Neuronal stem cell (in vitro differentiated cells): ENCODE data around the gene WDR33.

Experiments
- DNase-seq: peaks from one replicate; pipeline ENCODE4 v3.0.0-alpha.2; 2013; ENCODE audit warnings: low spot score
- H2AFZ ChIP-seq: one replicate; pipeline ENCODE4 v1.6.1; 2013; ENCODE audit warnings: mild to moderate bottlenecking, low read length, inconsistent platforms
- H2AK5ac ChIP-seq: 2 replicates; pipeline ENCODE4 v1.6.1; 2013; ENCODE audit warnings: low read depth, mild to moderate bottlenecking, inconsistent platforms, low read length, moderate library complexity, mixed read lengths
- H2BK120ac ChIP-seq: 2 replicates; pipeline ENCODE4 v1.6.1; 2013; ENCODE audit warnings: low read depth, mild to moderate bottlenecking, inconsistent platforms, low read length, moderate library complexity, mixed read lengths
- H2BK12ac ChIP-seq: one replicate; pipeline ENCODE4 v1.6.1; 2013; ENCODE audit warnings: low read length, inconsistent platforms
- H2BK15ac ChIP-seq: 2 replicates; pipeline ENCODE4 v1.6.1; 2013; ENCODE audit warnings: mild to moderate bottlenecking, low read length, inconsistent platforms, mixed read lengths
- H2BK5ac ChIP-seq: one replicate; pipeline ENCODE4 v1.6.1; 2013; ENCODE audit warnings: inconsistent platforms, mild to moderate bottlenecking, low read length, moderate library complexity
- H3K14ac ChIP-seq: one replicate; pipeline ENCODE4 v1.6.1; 2013; ENCODE audit warnings: low read length, inconsistent platforms
- H3K18ac ChIP-seq: 2 replicates; pipeline ENCODE4 v1.6.1; 2013; ENCODE audit warnings: low read length, inconsistent platforms
- H3K23ac ChIP-seq: 2 replicates; pipeline ENCODE4 v1.6.1; 2013; ENCODE audit warnings: low read depth, mild to moderate bottlenecking, mixed read lengths, low read length, inconsistent platforms; ENCODE audit not compliant: poor library complexity
- H3K27ac ChIP-seq: replicated peaks from 3 replicates; pipeline ENCODE4 v1.5.1; 2013; ENCODE audit warnings: low read length, inconsistent platforms
- H3K27me3 ChIP-seq, 3 experiments: 2 replicates each; pipeline ENCODE4 v1.6.1; 2013; ENCODE audit warnings: low read length in 3 of 3, mild to moderate bottlenecking in 2 of 3, inconsistent platforms in 1 of 3, low read depth in 1 of 3, mixed read lengths in 1 of 3, moderate library complexity in 1 of 3; ENCODE audit not compliant: control insufficient read depth in 3 of 3, insufficient read depth in 3 of 3
- H3K36me3 ChIP-seq, 2 donors: replicated peaks in 1 of 2; 2 replicates each; pipeline ENCODE4 v1.6.1; 2013; ENCODE audit warnings: low read length in 2 of 2; ENCODE audit not compliant: control insufficient read depth in 2 of 2, insufficient read depth in 2 of 2
- H3K4ac ChIP-seq: 2 replicates; pipeline ENCODE4 v1.6.1; 2013; ENCODE audit warnings: inconsistent platforms, mild to moderate bottlenecking, low read length, moderate library complexity
- H3K4me1 ChIP-seq, 2 donors: 1 replicate in 1 of 2; 2 replicates in 1 of 2; pipeline ENCODE4 v1.6.1; 2013; ENCODE audit warnings: low read length in 2 of 2, low read depth in 1 of 2; ENCODE audit not compliant: control insufficient read depth in 2 of 2, insufficient read depth in 1 of 2
- H3K4me2 ChIP-seq: one replicate; pipeline ENCODE4 v1.6.1; 2013; ENCODE audit warnings: mild to moderate bottlenecking, low read length, inconsistent platforms; ENCODE audit not compliant: insufficient read depth, poor library complexity, severe bottlenecking
- H3K4me3 ChIP-seq, 2 donors: 2 replicates each; pipeline ENCODE4 v1.5.1; 2013; ENCODE audit warnings: low read length in 2 of 2, mild to moderate bottlenecking in 2 of 2, inconsistent platforms in 1 of 2, moderate library complexity in 1 of 2
- H3K79me1 ChIP-seq: one replicate; pipeline ENCODE4 v1.6.1; 2013; ENCODE audit warnings: low read depth, mild to moderate bottlenecking, inconsistent platforms, low read length, moderate library complexity
- H3K9ac ChIP-seq: one replicate; pipeline ENCODE4 v1.6.1; 2013; ENCODE audit warnings: mild to moderate bottlenecking, low read depth, low read length, inconsistent platforms; ENCODE audit not compliant: poor library complexity
- H3K9me3 ChIP-seq, 2 donors: replicated peaks in 1 of 2; 2 replicates each; pipeline versions ENCODE3 to v1.6.1; 2013; ENCODE audit warnings: low read length in 2 of 2, mild to moderate bottlenecking in 2 of 2, inconsistent platforms in 1 of 2, low read depth in 1 of 2, mixed read lengths in 1 of 2, moderate library complexity in 1 of 2; ENCODE audit not compliant: control insufficient read depth in 2 of 2, insufficient read depth in 1 of 2
- H4K8ac ChIP-seq: one replicate; pipeline ENCODE4 v1.6.1; 2013; ENCODE audit warnings: low read depth, mild to moderate bottlenecking, inconsistent platforms, low read length, moderate library complexity
- H4K91ac ChIP-seq: one replicate; pipeline ENCODE4 v1.6.1; 2013; ENCODE audit warnings: low read length, low read depth, mild to moderate bottlenecking, inconsistent platforms; ENCODE audit not compliant: poor library complexity
- WGBS, 2 donors: extraction: QIAGEN DNeasy Blood & Tissue Kit; methylation state at CpG; one replicate each; pipeline ENCODE4 v1.1.7; 2013; ENCODE audit warnings: missing lambda C conversion rate in 2 of 2, mixed read lengths in 1 of 2; ENCODE audit not compliant: insufficient read length in 2 of 2, insufficient replicate concordance in 1 of 2; ENCODE audit errors: extremely low coverage in 2 of 2; 5-methylcytosine and 5-hydroxymethylcytosine counted together

The WDR33 gene

DNA sequence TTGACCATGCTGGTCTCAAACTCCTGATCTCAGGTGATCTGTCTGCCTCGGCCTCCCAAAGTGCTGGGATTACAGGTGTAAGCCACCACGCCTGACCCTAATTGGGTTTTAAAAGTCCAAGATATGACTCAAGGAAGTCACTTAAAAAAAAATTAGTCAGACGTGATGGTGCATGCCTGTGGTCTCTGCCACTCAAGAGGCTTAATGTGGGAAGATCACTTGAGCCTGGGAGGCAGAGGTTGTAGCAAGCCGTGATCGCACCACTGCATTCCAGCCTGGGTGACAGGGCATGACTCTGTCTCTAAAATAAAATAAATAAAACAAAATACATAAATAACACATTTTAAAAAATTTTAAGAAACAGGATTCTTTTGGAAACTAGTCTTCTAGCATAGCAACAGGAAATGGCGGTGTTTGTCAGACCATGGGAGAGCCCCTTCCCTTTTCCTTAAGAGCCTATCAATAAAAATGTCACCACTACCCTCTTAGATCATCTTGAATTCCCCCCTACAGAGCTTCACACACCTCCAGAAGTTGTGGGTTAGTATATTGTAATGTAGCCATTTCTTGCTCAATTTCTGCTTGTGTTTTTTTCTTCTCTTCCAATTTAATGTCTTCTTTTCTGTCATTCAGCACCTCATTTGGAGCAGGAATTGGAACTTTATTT lies 89.5 kb downstream of the WDR33 start:
- H3K9me3 ChIP-seq: no peaks in the 10 kb centered on the region
- no peak overlapping the region for H3K9ac ChIP-seq
- no peak overlapping the region for H3K23ac ChIP-seq
- DNase-seq: no peak
- H2BK120ac ChIP-seq: no peak overlapping the region
- H2BK15ac ChIP-seq: no peak overlapping the region
- no peak overlapping the region for H3K4ac ChIP-seq
- no peaks in the 10 kb centered on the region for H3K79me1 ChIP-seq
- WGBS, 2 donors: no CpG with 5 or more reads among the region's 6 CpGs
- H3K18ac ChIP-seq: no peak overlapping the region
- H2AFZ ChIP-seq: no peak overlapping the region
- no peak overlapping the region for H3K27ac ChIP-seq
- H3K36me3 ChIP-seq: peaks cover 17 to 86% of the 10 kb centered on the region in 2 donors
- H3K14ac ChIP-seq: no peak overlapping the region
- H3K4me1 ChIP-seq: no peaks in the 10 kb centered on the region
- no peak overlapping the region for H3K4me3 ChIP-seq
- H4K8ac ChIP-seq: no peak overlapping the region
- no peak overlapping the region for H4K91ac ChIP-seq
- no peaks in the 10 kb centered on the region for H3K27me3 ChIP-seq
- H3K4me2 ChIP-seq: no peak overlapping the region
- H2BK5ac ChIP-seq: no peak overlapping the region
- H2AK5ac ChIP-seq: no peak overlapping the region
- no peak overlapping the region for H2BK12ac ChIP-seq

- H3K18ac ChIP-seq: no peak overlapping the region
- no peak overlapping the region for H3K9ac ChIP-seq
- H4K91ac ChIP-seq: no peak overlapping the region
- H4K8ac ChIP-seq: no peak overlapping the region
- H3K27ac ChIP-seq: no peak overlapping the region
- peaks cover 0 to 6% of the 10 kb centered on the region in 2 donors for H3K4me1 ChIP-seq
- no peak overlapping the region for H2BK5ac ChIP-seq
- H2AFZ ChIP-seq: no peak overlapping the region
- peaks cover 17 to 88% of the 10 kb centered on the region in 2 donors for H3K36me3 ChIP-seq
- no peak overlapping the region for H3K4ac ChIP-seq
- H3K4me3 ChIP-seq: no peak overlapping the region
- no peak overlapping the region for H2AK5ac ChIP-seq
- H3K9me3 ChIP-seq: no peaks in the 10 kb centered on the region
- H3K4me2 ChIP-seq: no peak overlapping the region
- no peak overlapping the region for H3K23ac ChIP-seq
- H2BK15ac ChIP-seq: no peak overlapping the region
- no peak overlapping the region for H2BK12ac ChIP-seq
- WGBS, 2 donors: no CpG with 5 or more reads among the region's 13 CpGs
- peak overlapping the region; percentile 31 for H3K14ac ChIP-seq
- peaks cover 2% of the 10 kb centered on the region for H3K79me1 ChIP-seq
- H3K27me3 ChIP-seq: no peaks in the 10 kb centered on the region
- DNase-seq: no peak
- H2BK120ac ChIP-seq: peak overlapping the region; percentile 9
Observed at GRCh38 chr2:127719301-127720218, 91.4 kb downstream of the WDR33 start.

DNA sequence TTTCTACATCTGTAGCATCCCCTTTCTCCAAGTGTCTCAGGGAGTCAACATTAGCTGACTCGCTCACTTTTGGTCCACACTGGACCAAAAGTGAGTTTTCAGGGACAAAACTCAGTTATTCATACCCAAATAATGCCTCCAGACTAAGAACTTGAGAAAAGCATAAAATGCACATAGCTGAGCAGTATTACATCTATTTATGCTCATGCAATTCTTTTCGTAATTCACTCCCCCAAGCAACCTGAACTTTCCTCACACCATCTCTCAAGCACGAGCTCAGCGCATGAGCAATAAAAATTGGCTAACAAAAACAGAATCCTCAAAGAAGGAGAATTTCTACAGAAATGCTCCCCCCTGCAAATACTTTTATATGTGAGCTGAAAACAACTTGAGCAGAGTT lies 92.7 kb downstream of the WDR33 start:
- Histone ChIP-seq H2BK5ac (no peak overlapping the region), H2BK120ac (no peak overlapping the region), H2BK12ac (no peak overlapping the region), H3K9ac (no peak overlapping the region), H3K4me2 (no peak overlapping the region), H3K18ac (no peak overlapping the region), H4K8ac (no peak overlapping the region), H4K91ac (no peak overlapping the region), H2AFZ (no peak overlapping the region), H3K27ac (no peak overlapping the region), H3K79me1 (peaks cover 2% of the 10 kb centered on the region), H3K14ac (no peak overlapping the region), H3K4ac (no peak overlapping the region), H3K9me3 (no peaks in the 10 kb centered on the region), H3K4me3 (no peak overlapping the region), H3K4me1 (peaks cover 0 to 9% of the 10 kb centered on the region in 2 donors), H3K23ac (no peak overlapping the region), H2BK15ac (no peak overlapping the region), H3K27me3 (no peaks in the 10 kb centered on the region), H3K36me3 (peaks cover 17 to 93% of the 10 kb centered on the region in 2 donors), H2AK5ac (no peak overlapping the region)
- no CpG with 5 or more reads among the region's 4 CpGs for WGBS, 2 donors
- no peak for DNase-seq

DNA sequence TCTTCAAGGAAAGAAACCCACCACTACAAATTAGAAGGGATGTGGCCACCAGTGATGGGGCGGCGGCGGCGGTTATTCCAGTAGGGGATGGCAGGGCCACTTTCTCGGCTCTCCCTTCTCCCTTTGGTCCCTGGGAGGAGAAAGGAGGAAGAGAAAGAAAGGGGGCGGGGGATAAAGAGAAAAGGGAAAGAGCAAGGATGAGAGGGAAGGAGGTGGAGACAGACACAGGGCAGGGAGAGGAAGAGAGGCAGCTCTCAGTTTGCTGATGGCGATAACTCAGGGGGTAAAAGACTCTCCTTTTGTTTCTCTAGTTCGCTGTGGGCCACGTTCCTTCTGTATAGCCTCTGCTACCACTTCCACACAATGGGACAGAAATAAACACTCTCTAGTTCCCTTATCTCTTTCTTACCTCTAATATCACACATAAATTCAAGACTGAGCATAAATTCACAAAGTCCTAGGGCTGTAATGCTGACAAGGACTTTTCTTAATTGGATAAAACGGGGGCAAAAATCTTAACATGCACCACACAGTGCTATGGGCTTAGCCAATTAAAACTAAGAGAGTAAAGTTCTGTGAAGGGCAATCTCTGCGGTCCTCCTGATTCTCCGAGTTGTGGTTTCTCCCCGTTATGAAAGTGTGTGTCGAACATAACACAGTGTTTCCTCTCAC lies 95.1 kb downstream of the WDR33 start:
- Histone ChIP-seq H4K8ac (no peak overlapping the region), H3K23ac (no peak overlapping the region), H3K36me3 (peaks cover 10 to 88% of the 10 kb centered on the region in 2 donors), H3K27ac (peak overlapping the region; percentile 6), H3K27me3 (no peaks in the 10 kb centered on the region), H3K4ac (no peak overlapping the region), H3K4me3 (no peak overlapping the region), H3K9me3 (no peaks in the 10 kb centered on the region), H3K18ac (no peak overlapping the region), H2BK15ac (no peak overlapping the region), H2BK5ac (no peak overlapping the region), H4K91ac (no peak overlapping the region), H2AK5ac (no peak overlapping the region), H2BK12ac (no peak overlapping the region), H3K4me1 (peaks cover 0 to 9% of the 10 kb centered on the region in 2 donors), H2AFZ (no peak overlapping the region), H3K9ac (no peak overlapping the region), H3K14ac (no peak overlapping the region), H2BK120ac (no peak overlapping the region), H3K4me2 (no peak overlapping the region), H3K79me1 (peaks cover 2% of the 10 kb centered on the region)
- DNase-seq: no peak
- WGBS, 2 donors: no CpG with 5 or more reads among the region's 14 CpGs
